Activated CD4-positive, alpha-beta T cell treated with anti-CD3 and anti-CD28 coated beads, Interleukin-10, Interleukin-2, amounts not matched to agents 100 ng/mL and 50 ng/mL, durations not matched to agents 16 hours and 8 hours (primary cell): ENCODE results near the gene PIANP.
A peak's percentile ranks its signal among the peaks of the same experiment; 100 is the strongest.

ENCODE experiments used
- DNase-seq: peaks from one replicate; pipeline ENCODE4 v3.0.0-alpha.2; 2020

Gene PIANP

GRCh38 chr12:6703631-6704030, 3.0 kb upstream of the PIANP start:
- no peak for DNase-seq

DNA sequence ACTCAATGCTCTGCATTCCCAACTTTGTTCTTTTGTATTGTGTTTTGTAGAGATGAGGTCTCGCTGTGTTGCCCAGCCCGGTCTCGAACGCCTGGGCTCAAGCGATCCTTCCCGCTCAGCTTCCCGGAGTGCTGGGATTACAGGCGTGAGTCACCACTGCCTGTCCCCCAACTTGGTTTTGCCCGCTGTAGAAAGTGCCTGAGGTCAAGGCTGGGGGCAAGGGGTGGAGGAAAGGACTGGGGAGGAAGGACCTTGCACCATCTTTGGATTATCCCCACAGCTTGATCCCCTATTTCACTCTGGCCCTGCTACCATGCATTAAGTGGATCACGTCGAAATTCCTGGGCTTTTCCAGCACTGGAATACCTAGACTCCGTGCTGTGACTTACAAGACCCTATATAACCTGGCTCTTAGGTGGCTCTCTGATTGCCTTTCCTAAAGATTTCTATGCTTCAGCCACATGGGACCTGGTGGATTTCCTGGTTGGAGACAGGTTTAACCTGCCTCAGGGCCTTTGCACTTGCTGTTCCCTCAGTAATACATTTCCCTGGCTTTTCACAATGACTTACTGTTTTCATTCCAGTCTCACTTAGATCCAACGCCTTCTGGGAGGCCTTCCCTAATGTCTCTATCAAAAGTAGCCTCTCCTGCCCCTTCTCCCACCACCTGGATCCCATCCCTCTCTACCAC, 608 bp upstream of the PIANP start:
- DNase-seq: no peak

- no peak for DNase-seq
Observed at GRCh38 chr12:6699989-6700645, 498 bp downstream of the PIANP start.

DNA sequence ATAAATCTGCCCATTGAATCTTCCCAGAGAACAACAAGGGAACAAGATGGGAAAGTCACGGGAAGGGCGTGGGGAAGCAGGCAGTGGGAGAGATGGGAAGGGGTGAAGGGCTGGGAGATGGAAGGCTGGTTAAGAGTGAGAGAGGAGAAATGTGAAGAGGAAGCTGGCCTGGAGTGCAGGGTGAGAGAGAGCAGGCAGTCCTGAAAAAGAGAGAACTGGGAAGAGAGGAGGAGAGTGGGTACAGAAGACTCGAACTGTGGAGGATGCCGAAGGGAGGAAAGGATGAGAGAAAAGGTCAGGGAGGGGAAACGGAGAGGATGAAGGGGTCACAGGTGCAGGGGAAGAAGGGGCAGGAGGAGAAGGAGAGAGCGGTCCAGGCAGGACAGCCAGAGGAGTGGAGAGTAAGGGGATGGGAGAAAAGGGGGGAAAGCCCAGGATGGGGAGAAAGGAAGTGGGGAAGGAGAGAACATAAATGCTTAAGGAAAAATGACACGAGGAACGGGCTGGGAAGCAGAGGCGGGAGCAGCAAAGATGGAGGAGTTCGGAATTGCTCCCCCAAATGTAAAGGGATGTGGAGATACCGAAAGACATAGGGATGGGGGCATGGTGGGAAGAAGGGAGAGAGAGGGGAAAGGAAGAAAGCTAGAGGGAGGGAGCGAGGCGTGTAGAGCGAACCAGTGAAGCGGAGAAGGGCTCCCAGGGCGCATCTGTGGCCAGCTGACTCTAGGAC, 1.2 kb downstream of the PIANP start:
- DNase-seq: no peak

GRCh38 chr12:6698352-6699046, 2.1 kb downstream of the PIANP start:
- no peak for DNase-seq

DNA sequence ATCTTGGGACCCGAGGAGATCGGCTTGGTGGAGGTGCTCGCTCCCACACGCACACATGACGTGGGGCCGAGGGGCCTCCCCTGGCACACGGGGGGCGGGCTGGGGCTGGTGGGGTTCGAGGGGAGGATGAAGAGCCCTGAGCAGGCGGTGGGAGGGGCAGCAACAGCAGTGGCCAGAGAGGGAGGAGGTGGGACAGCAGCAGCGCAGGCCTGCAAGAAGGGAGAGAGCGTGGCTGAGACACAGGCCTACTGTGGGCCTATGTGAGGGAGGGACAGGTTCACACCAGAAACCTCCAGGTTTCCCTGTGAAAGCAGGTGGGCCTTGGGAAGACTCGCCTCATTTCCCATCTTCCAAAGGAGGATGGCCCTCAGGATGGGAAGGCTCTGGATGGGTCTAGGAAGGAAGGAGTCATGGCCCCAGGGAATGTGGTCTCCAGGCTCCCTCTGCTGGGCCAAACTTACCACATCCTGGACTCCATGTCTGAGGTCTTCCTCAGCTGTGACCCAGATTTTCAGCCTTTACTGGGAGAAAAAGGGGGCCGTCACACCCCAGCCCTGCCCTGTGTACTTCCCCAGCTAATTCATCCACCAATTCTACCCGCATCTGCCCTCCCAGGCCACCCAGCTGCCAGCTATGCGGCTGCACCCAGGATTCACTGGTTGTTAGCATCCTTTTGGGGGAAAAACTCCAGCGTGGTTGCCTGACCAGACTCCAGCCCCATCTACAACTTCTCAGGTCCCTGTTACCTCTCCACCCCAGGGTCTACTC, 2.8 kb downstream of the PIANP start:
- no peak for DNase-seq

- no peak for DNase-seq
Observed at GRCh38 chr12:6696690-6697583, 3.7 kb downstream of the PIANP start.

DNA sequence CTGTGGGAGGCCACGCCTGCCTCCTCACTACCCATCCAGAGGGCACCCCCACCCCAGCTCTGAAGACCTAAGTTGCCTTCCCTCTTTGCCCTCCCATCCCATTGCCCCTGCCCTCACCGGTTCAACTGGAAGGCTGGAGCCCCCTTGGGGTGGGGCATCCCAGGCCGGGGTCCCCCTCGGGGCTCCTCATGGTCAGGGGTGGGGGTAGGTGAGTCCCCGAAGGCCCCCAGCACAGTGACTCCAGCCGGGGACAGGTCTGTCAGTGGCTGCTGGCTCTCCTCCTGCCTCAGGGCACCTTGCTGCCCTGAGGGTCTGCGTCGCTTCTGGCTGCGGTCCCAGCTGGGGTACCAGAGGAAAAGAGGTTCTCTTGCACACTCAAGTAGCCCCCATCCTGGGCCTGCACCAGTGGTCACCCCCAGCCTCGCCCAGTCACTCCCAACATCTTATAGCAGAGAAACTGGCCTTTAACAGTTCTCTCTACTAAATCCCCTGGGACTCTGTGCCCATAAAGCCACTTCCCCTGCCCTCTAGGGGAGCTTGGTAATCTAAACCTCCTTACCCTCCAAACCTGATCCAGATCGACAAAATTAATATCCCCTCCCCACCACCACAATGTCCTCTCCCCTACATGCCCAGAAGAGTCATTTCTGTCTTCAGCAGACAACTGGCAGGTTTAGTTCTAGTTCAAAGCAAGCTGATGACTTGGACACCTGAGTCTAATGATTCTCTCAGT, 5.1 kb downstream of the PIANP start:
- no peak for DNase-seq

GRCh38 chr12:6694701-6695100, 5.9 kb downstream of the PIANP start:
- no peak for DNase-seq

DNA sequence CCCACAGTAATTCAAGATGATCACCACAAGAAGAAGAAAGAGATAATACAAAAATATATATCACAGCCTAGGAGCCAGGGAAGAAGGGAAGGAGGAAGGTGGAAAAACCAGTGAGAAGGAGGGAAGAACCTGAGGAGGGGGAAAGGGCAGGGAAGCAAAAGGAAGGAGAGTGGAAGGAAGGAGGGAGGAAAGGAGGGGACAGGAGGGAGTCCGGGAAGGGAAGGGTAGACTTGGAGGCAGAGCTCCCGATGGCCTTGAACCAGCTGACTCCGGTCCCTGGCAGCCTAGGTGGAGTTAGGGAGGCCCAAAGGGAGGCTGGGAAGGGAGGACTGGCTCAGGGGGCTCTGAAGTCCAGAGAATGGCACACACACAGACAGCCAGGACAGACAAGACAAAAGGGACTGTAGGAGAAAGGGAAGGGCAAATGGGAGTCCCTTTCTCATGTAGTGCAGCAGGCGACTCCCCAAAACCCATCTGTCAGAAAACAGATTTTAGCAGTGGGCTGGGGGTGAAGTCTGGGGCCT, 6.7 kb downstream of the PIANP start:
- DNase-seq: no peak

DNA sequence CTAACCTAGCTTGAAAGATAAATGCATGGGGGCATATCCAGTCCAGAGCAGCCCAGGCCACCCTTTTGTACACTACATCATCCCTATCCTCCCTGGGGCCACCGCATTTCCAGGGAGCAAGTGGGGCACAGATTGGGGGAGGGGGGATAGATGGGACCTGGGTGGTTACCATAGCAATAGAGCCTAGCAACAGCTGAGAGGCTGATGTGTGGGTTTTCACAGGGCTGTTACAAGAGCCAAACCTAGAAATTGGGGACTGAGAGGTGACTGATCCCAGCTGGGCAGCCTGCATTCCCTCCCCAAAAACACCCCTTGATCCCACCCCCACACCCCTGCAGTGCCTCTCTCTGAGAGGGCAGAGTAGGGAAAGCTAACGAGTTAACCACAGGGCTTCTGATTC, 7.7 kb downstream of the PIANP start:
- no peak for DNase-seq

DNA sequence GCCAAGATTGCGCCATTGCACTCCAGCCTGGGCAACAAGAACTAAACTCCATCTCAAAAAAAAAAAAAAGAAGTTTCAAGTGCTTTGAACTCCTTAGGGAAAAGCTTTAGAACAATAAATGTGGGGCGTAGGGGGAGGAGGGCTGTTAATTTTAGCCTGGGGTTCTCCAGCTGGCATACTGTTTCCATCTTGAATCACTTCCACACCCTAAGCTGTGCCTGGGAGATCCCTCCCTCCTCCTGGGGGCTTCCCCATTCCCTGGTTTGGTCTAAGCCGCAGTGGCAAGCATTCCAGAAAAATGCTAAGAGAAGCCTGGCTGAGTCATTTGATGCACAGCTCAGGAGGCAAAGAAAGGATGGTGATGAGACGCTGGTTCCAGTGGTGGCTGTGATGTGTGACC, 9.1 kb downstream of the PIANP start:
- DNase-seq: no peak

DNA sequence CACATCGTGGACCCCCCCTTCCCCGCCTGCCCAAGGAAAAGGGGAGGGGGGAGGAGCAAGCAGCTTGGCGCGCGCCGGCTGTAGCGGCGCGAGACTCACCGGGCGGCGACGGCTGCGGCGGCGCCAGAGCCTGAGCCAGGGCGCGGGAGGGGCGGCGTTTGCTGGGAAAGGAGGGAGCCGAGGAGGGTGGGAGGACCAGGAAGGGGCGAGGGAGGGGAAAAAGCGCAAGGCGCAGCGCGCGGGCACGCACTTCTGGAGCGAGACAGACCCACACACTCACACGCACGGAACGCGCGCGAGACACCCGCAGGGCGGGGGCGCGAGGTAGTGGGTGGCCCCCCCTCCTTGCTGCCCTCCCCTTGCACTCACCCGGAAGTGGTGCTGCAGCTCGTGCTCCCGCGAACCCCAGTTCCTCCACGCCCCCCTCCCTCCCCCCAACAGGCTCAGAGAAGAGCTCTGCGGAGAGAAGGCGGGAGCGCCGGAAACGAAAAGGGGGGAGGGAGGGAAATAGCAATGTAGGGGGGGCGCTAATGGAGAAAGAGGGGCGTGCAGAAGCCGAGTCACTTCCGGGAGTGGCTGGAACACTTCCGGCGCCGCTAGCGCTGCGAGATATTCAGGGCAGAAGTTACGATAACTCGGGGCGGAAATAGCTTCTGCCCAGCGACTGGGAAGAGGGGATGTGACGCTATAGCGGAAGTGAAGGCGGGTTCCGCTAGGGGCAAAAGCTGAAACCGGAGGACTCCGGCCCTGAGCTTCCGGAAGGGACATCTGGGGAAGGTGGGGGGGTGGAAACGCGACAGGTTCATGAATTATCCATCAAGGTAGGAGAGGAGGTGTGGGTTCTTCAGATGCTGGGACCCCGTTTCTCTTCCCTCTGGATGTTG, 11.4 kb downstream of the PIANP start, which contains the start of gene ZNF384:
ZNF384 (minus strand) TSS at position 377 of the 884 bp plus-strand sequence. CDS start 9,855 bp downstream, outside the sequence.
- DNase-seq: peak; percentile 99

DNA sequence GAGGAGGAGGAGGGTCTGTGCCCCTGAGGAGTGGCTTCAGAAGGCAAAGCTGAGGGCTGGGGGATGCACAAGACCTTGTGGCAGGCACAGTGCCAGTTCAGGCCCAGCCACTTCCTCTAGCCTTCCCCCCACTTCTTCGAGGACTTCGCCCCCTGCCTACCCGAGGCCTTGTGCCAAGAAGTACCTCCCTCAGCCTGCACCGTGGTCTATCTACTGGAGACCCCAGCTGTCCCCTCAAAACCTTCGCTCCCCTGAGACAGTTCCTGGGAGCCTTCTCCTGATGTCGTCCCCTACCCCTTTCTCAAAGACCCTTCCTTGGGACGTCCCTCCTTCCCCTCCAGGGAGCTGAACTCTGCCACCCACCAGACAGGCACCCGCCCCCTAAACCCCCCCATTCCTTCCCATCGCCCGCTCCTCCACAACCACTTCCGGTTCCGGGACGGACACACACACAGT, 12.0 kb downstream of the PIANP start:
- DNase-seq: peak; percentile 48

GRCh38 chr12:6685814-6686213, 14.8 kb downstream of the PIANP start:
- no peak for DNase-seq

DNA sequence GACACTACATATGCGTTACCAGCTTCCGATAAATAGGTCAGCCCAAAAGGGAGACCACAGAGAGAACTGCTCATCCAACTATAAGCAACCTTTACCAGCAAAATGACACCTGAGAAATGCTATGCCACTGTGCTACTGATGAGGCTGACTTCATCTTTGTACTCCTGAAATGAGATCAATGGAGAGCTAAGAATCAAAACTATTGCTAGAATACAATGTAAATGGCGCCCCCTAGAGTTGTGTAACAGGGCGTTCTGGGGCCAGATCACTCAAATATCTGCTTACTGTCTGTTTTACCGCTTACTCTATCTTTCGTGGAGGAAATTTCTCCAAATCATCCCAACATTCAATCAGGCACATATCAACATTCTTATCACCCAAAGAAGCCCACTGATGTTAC, 16.0 kb downstream of the PIANP start:
- DNase-seq: peak; percentile 82

DNA sequence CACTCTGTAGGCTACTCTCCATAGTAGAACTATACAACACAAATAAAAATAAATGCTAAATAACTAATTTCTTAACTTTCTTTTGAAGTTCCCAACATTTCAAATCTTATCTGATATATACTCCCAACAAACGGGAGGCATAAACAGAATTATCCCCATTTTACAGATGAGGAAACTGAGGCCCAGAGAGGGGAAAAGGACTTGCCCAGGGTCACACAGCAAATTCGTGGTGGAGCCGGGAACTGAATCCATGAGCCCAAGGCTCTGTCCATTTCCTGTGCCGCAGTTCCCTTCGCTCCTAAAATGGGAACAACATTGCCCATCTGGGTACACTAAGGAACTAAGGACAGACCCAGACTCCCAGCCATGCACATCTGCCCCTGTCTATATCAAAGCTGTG, 23.7 kb downstream of the PIANP start:
- no peak for DNase-seq

DNA sequence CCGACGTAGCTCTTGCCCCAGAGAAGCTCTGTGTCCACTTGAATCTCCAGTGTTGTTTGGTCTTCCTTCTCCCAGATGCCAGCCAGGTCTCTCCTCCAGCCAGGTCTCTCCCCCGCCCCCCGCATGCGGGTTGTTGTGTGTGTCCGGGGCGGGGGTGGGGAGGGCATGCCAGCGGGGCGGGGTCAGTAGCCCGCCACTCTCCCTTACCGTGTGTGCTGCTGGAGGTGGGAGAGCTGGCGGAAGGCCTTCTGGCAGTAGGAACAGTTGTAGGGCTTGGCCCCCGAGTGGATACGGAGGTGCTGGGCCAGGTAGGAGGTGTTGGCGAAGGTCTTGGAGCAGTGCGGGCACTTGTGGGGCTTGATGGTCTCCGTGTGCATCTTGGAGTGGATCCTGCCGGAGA, 28.5 kb downstream of the PIANP start:
- no peak for DNase-seq

GRCh38 chr12:6667559-6668210, 32.9 kb downstream of the PIANP start:
- DNase-seq: no peak
